NCI-H1092 (cell line): ENCODE data around the gene SDC1.
A peak's percentile ranks its signal among the peaks of the same experiment; 100 is the strongest.
"Not testable (repeated sequence)": the region's sequence is repeated elsewhere in the genome, so short reads cannot be mapped to it uniquely, and the experiment has no call there.

Experiments
- DNase-seq: peaks from one replicate; lab custom pipeline; 2025; lab: John Stamatoyannopoulos, UW

SDC1 gene

DNA sequence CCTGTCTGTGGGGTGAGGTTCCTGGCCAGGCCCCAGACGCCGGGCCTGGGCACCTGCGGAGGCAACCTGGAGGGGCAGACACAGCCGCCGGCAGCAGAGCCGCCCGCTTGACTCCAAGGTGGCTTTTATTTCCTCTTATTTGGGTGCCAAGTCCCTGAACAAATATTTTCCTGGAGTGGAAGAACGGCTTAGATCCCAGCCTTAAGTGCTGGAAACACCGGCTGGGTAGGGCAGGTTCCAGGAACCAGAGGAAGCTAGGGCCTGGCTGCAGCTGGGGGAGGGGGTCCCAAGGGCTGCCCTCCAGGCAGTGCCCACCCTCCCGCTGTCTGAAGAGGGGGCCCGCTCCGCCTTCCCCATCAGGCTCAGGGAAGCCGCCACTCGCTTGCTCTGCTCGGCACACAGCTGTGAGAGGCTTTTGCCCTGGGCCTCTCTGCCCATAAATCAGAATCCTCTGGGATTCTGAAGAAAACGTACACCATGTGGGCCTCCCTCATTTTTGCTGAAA lies 28.2 kb downstream of the SDC1 start:
- DNase-seq = peak; percentile 36

DNA sequence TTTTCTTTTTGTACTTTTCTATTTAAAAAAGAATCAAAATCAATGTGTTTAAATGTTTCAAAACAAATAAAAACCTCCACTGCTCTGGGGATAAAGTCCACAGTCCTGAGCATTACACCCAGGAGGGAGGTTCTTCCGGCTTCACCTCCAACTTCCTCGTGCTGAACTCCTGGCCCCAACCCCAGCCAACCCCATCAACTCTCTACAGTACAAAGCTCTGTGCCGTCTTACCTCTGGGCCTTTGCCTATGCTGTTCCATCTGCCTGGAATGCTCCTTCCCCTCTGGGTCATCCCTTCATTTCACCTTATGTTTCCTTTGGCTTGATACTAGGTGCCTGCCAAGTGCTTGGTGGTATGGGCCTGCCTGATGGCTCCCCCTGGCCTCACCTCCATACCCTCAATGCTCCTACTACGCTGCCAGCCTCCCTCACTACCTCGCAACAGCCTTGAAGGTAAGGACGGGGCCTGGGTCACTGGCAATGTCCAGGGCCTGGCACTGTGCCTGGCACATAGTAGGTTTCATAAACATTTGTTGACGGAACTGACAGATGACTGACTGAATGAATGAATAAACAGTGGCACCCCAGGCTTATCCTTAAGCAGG lies 28.8 kb downstream of the SDC1 start:
- DNase-seq = no peak

DNA sequence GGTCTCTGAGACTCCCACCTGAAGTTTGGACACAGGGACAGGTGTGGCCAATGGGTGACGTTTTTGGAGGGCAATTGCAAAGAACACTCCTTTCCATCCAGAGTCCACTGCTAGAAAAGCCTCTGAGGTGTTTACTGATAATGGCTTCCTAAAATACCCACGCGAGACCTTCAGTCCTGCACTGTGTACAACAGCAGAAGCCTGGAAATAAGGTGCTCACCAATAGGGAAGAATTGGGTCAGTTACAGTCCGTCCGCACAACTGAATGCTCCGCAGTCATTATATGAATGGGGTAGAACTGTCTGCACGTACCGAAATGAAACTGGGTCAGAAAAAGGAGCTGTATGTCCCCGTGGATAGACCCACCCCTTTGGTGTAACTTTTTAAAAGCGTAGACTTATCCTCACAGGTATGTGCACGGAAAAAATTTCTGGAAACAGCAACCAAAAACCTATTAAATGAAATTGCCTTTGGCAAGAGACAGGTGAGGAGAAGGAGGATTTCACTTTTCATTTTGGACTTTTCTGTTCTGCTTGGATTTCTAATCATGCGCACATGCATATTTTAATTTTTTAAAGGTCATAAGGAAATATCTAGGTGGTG lies 29.4 kb downstream of the SDC1 start:
- no peak for DNase-seq

DNA sequence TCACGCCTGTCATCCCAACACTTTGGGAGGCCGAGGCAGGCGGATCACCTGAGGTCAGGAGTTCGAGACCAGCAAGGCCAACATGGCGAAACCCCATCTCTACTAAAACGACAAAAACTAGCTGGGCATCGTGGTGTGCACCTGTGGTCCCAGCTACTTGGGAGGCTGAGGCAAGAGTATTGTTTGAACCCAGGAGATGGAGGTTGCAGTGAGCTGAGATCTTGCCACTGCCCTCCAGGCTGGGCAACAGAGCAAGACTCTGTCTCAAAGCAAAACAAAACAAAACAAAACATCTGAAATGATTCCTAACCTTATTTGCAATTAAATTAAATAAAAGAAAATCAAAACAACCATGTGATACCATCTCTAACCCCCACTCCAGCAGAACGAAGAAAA lies 29.9 kb downstream of the SDC1 start:
- DNase-seq = not testable (repeated sequence)

DNA sequence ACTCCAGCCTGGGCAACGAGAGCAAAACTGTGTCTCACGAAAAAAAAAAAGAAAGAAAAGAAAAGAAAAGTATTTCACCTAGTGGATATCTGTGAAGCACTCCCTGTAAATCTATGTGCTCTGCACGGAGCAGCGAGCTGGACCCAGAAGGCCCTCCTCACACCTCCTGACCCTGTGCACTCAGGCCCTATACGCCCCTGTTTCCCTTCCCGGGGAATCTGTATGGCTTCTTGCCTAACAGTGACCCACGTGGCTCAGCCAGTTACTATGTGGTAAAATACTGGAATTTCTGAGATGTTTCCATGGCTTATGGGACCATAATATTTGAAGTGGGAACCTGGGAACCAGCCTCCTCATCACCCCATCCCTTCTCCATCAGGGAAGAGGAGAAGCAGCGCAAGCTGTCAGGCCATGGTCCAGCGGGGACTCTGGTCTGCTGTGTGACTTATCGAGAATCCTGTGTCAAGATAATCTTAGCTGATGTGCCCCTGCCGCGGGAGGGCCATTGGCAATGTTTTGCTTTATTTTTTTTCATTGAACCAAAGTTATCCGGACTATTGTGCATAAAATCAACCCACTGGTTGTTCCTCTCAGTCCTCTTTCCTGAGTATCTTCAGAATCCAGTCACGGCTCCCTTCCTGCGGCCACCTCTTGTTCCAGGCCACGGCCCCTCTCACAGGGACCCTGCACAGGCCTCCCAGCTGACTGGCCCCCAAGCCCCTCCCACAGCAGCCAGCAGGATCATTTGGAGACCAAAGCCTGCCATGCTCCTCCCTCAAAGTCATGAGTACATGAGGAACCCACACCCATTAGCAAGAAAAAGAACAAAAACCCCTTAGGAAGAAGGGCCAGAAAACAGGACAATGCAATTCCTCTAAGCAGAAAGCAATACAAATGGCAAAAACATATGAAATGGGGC lies 30.6 kb downstream of the SDC1 start:
- no peak for DNase-seq

DNA sequence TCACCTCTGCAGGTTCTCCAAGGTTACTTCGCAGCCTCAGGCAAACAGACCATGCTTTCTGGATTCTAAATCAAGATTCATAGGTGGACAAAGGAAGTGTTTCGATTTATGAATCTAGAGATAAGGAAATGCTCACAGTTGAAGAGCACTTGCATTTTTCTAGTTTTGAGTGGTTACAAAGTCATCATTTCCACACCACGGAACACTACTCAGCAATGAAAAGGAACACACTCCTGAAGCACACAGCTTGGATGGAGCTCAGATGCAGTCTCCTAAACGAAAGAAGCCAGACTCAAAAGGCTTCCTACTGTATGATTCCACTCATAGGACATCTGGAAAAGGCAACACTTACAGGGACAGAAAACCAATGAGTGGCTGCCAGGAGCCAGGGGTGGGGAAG lies 31.7 kb downstream of the SDC1 start:
- no peak for DNase-seq

DNA sequence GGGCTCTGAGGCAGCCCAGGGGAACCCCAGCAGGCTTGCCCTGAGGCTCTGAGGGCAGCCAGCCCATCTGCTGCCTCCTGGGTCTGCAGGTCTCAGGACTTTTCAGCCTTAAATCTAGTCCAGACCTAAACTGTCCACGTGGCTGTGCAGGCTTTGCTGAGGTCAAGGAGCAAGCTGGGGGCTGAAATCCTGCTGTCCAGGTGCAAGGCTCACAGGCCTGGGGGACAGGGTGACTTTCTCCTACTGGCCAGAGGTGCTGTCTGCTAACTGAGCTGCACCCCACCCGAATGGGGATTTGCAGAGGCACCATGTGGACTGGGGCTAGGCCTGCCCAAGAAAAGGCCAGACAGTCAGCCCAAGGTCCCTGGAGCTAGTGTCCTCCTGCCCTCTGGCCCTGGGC lies 32.1 kb downstream of the SDC1 start:
- DNase-seq = no peak

DNA sequence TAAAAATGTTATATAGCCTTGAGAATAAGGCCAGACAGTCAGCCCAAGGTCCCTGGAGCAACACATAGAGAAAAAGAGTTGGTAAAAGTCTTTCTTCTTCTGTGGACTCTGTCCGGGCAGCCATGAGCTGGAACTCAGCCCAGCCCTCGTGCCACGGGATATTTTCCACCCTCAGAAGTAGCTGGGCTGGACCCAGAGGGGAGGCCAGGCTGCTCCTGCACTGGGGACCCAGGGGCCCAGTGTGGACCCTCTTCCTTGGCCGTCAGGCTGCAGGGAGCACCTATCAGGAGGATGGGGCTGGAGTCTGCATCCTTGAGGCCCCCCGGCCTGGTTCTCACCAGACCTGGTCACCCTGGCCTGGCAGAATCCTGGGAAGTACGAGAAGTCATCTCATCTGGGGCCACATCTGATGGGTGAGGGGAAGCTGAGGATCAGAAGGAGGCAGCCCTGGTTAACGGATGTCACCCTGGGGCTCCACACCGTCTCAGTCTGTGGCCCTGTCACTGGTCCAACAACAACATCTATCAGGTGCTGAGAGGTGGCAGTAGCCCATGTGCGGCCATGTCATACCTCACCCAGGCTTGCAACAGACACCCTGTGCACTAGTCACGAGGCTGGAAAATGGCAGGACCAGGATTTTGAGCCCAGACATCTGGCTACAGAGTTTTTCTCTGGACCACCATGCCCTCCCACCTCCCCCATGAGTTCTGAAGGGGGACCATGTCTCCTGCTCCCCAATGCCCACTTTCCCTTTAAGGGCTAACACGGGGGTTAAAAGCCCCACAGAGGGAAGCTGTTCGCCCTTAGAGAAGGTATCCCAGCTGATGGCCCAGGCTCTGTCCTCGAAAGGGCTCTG lies 33.0 kb downstream of the SDC1 start:
- no peak for DNase-seq

DNA sequence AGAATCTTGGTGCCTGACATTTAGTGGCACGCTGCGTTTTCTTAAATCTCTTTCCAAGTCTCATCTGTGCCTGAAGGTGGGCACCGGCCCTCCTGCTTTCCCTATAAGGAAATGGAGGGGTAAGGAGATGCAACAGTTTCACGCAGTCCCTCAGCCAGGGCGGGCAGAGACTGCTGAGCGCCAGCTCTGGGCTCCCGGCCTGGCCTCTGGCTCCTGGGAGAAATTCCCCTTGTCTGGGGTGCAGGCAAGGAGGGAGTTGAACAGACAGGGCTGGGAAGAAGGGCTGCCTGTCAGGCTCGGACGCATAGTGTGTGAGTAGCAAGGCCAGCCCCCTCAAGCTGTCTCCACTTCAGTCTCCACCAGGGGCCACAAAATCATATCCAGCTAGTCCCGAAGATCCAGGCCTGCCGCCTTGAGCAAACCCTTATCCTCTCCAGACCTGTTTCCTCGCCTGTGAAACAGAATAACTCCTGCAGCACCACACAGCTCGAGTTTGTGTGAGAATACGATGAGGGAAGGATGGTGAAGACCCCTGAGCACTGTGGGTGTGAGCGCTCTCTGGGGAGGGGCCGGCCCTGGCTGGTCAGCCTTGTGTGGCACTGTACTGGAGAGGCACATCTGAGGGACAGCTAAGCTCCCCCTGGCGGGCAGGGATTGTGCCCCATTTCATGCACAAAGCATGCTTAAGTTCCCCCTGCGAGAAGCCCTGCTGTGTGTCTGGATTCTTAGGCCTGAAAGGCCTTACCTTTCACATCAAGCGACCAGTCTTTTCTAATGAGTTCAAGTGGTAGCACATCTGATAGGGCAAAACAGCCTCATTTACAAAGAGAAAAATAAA lies 33.8 kb downstream of the SDC1 start:
- DNase-seq = no peak

DNA sequence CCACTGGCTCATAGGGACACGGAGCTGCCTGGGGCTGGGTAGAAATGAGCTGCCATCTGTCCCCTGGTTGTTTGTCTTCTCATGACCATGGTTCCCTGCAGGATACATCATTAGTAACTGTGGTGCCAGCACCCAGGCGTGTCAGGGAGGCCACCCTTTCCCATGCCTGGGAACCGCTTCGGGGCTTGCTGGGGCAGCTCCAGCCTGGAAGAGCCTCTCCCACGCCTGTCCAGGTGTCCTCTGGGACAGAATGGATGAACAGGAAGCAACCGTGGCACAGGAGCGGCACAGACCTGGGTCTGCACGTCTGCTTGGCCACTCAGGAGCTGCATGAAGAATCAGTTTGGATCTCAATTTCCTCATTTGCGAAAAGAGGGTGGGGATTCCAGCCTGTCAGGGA lies 34.8 kb downstream of the SDC1 start:
- no peak for DNase-seq

DNA sequence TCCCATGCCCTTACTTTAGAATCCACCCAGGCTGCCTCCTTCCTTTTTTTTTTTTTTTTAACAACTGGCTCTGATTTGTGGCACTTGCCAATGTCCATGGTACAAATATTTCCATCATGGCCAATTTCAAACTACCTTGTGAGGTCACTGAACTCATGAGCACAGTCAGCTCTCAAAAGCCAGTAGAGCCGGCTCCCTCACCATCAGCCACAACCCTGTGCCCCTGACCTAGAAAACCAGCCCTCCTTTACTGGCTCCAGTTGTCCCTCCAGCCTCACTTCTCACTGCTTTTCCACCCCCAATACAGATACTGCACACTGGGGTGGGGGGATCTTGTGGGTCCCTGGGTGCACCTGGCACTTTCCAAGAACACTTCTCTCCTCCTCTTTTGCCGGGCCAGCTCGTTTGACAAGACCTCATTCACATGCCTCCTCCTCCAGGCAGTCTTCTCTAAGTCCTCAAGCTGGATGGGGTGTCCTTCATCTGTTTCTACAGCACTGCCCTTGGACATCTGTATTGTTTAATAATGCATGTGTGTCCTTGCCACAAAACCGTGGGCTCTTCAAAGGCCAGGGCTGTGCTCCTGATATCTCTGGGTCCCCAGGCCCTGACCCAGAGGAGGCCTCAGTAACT lies 35.5 kb downstream of the SDC1 start:
- no peak for DNase-seq

DNA sequence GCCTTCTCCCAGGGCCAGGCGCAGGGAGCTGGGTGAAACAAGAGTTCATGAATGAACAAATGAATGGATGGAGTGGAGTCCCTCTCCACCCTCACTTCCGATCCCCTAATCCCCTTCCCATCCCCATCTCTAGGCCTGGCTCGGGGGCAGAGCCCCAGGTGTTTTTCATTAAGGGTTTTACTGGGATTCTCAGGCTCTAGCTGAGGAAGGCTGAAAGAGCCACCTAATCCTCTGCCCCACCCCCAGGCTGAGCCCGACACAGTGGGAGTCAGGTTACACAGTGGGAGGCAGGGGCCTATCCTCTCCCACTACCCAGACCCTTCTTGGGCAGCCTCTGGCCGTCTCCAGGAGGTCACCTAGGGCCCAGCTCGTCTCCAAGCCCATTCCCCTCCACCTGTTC lies 36.1 kb downstream of the SDC1 start:
- DNase-seq = no peak

DNA sequence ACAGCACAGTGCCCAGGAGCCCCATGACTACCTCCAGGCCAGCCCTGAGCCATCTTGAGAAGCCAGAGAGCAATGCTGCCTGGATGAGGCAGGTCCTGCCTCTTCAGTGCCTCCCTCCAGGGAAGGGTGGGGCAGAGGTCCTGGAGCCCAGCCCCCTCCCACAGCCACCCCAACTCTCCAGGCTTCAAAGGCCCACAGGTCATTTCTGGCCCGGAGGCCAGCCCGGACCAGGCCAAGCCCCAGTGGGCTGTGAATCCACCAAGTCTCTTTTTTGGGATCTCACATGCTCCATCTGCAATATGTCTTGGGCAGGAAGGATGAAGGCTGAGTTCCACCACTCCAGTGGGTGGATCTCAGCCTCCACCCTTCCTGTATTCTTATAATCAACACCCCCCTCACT lies 36.7 kb downstream of the SDC1 start:
- DNase-seq = no peak

DNA sequence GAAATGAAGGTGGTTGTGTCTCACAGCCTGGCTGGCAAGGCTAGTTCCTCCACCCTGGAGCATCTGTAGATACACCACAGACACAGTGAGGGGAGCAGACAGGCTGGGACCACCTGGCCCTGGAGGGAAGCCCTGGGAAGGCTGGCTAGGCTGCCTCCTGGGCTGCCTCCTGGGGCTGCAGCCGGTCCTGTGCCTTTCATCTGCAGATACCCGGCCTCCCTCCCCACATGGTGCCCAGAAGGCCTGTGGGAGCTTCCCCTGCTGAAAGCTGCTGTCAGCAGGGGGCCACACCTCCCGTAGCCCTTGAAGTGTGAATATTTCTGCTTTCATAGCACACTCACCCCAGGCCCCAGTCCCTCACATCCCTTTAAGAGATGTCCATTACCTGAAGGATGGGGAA lies 37.6 kb downstream of the SDC1 start:
- no peak for DNase-seq

DNA sequence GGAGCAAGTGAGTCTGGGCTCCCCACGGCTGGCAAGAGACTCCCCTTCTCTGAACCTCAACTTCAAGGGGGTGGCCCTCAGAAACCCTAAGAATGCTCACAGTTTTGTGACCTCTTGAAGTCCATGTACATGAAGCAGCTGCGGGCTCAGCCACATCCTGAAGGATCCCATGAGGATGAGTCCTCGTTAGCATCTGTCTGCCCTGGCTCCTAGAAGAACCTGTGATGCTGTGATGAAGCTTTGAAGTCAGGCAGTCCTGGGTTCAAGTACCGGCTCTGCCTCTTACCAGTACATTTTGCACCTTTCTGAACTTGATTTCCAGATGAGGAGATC lies 38.1 kb downstream of the SDC1 start:
- no peak for DNase-seq

DNA sequence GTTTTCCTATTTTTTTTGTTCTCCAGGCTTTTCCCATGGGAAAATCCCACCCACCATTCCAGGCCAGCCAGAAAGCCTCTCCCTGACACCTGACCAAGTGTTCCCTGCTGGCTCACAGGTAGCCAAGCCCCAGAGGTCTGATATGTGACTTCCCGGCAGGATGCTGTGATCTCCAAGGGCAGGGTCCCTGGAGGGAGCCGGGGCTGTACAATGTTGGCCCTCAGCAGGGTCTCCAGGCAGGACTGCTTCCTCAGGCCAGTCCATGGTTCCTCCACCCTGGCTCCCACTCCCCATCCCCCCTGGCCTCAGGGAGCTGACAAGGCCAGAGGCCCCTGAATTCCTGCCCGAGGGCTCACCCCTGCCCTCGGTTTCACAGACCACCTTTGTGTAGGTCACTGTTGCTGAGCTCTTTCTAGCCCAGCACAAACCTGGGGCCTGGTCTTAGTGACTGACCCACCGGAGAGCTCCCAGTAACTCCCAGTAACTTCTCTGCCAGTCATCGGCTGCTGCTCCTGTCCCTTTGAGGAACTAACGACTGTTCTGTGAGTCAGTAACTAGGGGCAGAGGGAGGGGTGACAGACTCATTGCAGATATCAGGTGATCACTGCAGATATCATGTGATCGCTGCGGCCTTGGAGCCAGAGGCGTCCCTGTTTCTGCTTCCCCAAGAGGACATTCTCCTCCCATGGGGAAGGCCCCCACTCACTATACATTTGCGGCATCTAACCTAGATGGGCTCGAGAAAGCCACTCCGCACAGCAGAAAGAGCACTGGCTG lies 38.7 kb downstream of the SDC1 start:
- no peak for DNase-seq

DNA sequence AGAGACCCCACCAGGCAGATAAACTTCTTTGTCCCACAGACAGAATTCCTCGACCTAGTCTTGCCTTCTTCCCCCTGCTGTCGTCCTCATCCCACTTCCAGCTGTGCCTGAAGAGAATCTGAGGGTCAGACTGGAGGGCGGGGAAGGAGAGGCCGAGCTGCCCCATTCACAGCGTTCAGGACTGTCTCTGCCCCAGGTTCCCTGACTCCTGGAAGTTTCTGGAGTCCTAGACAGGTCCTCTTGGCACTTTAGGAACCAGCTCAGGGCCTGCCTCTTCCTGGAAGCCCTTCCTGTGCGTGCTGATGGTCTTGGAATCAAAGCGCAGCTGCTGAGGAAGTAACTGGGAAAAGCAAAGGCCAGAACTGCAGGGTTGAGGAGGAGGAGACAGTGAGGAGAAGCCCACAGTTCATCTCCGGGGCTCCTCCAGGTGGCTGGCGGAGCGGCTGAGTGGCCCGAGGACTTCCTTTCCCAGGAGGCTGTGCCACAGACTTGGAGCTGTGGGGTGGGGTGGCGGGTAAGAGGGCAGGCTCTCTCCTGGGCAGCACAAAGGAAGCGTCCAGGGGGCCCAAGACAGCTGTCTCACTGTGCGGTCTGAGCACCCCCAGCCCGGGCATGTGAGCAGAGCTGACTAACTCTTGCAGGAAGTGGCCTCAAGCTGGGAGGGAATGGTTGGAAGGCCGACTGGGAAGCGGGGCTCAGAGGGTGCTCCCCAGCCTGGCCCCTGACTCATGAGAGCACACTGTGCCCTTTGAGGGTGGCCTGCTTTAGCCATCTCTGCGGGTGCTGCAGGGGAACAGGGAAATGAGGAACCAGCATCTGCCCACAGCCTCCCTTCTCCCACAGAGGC lies 39.5 kb downstream of the SDC1 start:
- DNase-seq = no peak

DNA sequence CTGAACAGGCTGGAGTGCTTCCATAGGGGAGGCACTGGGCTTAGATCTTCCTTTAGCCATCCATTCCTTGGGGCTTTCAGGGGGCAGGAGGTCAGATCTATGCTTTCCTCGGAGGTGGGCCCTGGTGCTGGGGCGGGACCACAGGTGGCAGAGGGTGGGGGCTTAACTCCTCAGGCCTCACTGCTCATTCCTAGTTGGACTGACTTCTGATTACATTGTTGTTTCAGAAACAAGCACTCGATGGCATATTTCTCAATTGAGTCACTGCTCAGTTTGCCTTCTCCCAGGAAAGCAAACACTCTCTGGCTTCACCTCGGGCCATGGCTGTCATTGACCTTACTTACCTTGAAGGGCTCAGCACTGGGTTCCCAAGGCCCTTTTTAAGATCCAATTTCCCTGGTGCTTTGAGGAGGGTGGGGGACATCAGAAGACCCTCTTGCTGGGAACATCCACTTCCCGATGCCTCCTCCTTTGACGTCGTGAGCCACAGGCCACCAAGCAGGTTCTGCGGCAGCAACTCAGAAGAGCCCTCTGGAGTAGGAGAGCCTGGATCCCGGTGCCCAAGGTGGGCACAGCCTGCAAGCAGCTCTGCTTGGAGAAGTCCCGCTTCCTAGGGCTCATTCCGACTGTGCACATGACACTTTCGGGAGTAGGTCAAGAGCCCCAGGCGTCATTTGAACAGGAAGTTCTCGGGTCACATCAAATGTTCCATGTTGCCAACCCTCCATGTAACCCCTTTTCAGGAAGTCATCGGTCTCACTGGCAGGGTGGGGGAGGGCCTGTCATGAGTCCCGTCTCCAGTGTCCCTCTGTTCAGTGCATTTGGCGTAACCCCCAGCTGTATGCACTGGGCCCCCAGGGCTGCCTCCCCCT lies 40.6 kb downstream of the SDC1 start:
- no peak for DNase-seq
